HG02571 (cell line): ENCODE results near the gene ZNF528.

Experiments used
- ATAC-seq: cut with Tn5 transposase; IDR thresholded peaks from one replicate; pipeline ENCODE4 v1.9.1; 2021; ENCODE audit warnings: mild to moderate bottlenecking, moderate library complexity; ENCODE audit not compliant: unreplicated experiment

Gene ZNF528

GRCh38 chr19:52397310-52398080 lies at the start of gene ZNF528:
Gene ZNF528 (plus strand): TSS chr19:52397849. CDS start chr19:52402014, 4,165 bp downstream.
- no peak for ATAC-seq

GRCh38 chr19:52351512-52351911 lies 46.1 kb upstream of the ZNF528 start:
- ATAC-seq, result no peak

GRCh38 chr19:52366414-52366824 lies 31.2 kb upstream of the ZNF528 start:
- ATAC-seq, result no peak

GRCh38 chr19:52369559-52370340 lies 27.9 kb upstream of the ZNF528 start, which contains the start of gene ZNF880:
Gene ZNF880 (plus strand): TSS chr19:52369923. CDS start chr19:52369966, 43 bp downstream.
- peak; percentile 83 for ATAC-seq

- ATAC-seq, result no peak
These were observed 27.3 kb upstream of the ZNF528 start for GRCh38 chr19:52370341-52370710.

- no peak for ATAC-seq
These were observed 6.5 kb upstream of the ZNF528 start for GRCh38 chr19:52391135-52391534.

GRCh38 chr19:52398081-52398441 lies 412 bp downstream of the ZNF528 start:
- no peak for ATAC-seq

- no peak for ATAC-seq
These were observed 12.6 kb downstream of the ZNF528 start for GRCh38 chr19:52410276-52410675.

- ATAC-seq, result no peak
These were observed 18.1 kb downstream of the ZNF528 start for GRCh38 chr19:52415711-52416110.

- ATAC-seq, result no peak
These were observed 31.3 kb downstream of the ZNF528 start, which contains the start of gene ZNF534 for GRCh38 chr19:52428937-52429336. Gene ZNF534 (plus strand): TSS chr19:52429148. CDS start chr19:52431475, 2,327 bp downstream.

GRCh38 chr19:52442179-52442578 lies 44.5 kb downstream of the ZNF528 start:
- ATAC-seq, result no peak

GRCh38 chr19:52444506-52444905 lies 46.9 kb downstream of the ZNF528 start:
- no peak for ATAC-seq

GRCh38 chr19:52451241-52451640 lies 53.6 kb downstream of the ZNF528 start:
- no peak for ATAC-seq

GRCh38 chr19:52453324-52454094 lies 55.9 kb downstream of the ZNF528 start, which contains the start of gene ZNF578:
Gene ZNF578 (plus strand): TSS chr19:52453553. CDS start chr19:52501846, 48,293 bp downstream.
- no peak for ATAC-seq

GRCh38 chr19:52464798-52465470 lies 67.3 kb downstream of the ZNF528 start:
- ATAC-seq, result no peak
